Measurements from ENCODE around the gene DYRK1A.

GRCh38 chr21:37367703-37368540, 1.3 kb downstream of the DYRK1A start:
- TF ChIP-seq, protein P1, sequence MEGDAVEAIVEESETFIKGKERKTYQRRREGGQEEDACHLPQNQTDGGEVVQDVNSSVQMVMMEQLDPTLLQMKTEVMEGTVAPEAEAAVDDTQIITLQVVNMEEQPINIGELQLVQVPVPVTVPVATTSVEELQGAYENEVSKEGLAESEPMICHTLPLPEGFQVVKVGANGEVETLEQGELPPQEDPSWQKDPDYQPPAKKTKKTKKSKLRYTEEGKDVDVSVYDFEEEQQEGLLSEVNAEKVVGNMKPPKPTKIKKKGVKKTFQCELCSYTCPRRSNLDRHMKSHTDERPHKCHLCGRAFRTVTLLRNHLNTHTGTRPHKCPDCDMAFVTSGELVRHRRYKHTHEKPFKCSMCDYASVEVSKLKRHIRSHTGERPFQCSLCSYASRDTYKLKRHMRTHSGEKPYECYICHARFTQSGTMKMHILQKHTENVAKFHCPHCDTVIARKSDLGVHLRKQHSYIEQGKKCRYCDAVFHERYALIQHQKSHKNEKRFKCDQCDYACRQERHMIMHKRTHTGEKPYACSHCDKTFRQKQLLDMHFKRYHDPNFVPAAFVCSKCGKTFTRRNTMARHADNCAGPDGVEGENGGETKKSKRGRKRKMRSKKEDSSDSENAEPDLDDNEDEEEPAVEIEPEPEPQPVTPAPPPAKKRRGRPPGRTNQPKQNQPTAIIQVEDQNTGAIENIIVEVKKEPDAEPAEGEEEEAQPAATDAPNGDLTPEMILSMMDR (IDR thresholded peaks at IDR 0.05; ENCODE audit: insufficient read depth, low read length, poor library complexity, severe bottlenecking) = no peak
- TF ChIP-seq EZH2phosphoT487 (conservative IDR thresholded peaks at IDR 0.05; ENCODE audit: low read length) = no peak
